Stimulated activated CD8-positive, alpha-beta memory T cell treated with anti-CD3 and anti-CD28 coated beads, Interleukin-12 subunit alpha, Interleukin-12 subunit beta, amount 100 ng/mL, for 4 hours (primary cell): ENCODE results near the gene NUP62CL.
"Not testable (repeated sequence)": the region's sequence is repeated elsewhere in the genome, so short reads cannot be mapped to it uniquely, and the experiment has no call there.

ENCODE experiments used
- DNase-seq: peaks from one replicate; pipeline ENCODE4 v3.0.0-alpha.2; 2020; ENCODE audit warnings: low read depth

NUP62CL gene, protein sequence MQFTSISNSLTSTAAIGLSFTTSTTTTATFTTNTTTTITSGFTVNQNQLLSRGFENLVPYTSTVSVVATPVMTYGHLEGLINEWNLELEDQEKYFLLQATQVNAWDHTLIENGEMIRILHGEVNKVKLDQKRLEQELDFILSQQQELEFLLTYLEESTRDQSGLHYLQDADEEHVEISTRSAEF

GRCh38 chrX:107205770-107206696 is at the start of gene NUP62CL, which contains the start of gene DNAAF6:
Gene NUP62CL, minus strand, starts transcription at chrX:107206433. Its CDS starts 31,287 bp downstream, at chrX:107175146.
Gene DNAAF6, plus strand, starts transcription at chrX:107206611. Its CDS starts 6,265 bp downstream, at chrX:107212876.
- DNase-seq: peak; percentile 27

- DNase-seq: no peak
Observed at GRCh38 chrX:107228486-107228819, 22.2 kb upstream of the NUP62CL start.

DNA sequence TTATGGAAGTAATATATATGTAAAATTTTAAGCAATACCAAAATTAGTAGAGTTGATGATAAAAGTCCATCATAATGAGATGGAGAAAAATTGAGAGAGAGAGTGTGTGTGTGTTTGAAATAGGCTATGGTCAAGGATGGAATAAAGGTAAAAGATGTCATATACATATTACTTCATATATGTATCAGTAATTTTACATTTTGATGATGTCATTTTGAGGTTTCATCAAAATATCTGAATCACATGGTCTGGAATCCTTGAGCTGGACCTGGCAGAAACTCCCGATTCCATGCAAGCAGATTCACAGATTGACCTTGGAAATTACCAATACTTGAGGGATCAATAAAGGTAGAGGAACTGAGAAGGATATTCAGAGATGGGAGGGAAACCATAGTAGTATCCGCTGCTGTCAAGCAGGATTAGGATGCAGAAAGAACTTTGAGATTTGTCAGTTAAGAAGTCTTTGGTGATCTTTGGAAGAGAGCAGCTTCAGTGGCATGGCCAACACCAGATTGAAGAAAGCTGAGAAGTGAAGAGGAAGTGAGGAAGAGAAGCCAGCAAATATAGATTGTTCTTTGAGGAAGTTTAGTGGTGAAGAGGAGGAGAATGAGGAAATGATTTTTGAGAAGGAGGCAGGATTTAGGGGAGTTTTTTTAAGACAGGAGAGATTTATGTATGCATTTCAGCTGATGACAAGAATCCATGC is 21.7 kb upstream of the NUP62CL start:
- no peak for DNase-seq

GRCh38 chrX:107226757-107227156 is 20.5 kb upstream of the NUP62CL start:
- no peak for DNase-seq

GRCh38 chrX:107213477-107213876 is 7.2 kb upstream of the NUP62CL start:
- DNase-seq: no peak

DNA sequence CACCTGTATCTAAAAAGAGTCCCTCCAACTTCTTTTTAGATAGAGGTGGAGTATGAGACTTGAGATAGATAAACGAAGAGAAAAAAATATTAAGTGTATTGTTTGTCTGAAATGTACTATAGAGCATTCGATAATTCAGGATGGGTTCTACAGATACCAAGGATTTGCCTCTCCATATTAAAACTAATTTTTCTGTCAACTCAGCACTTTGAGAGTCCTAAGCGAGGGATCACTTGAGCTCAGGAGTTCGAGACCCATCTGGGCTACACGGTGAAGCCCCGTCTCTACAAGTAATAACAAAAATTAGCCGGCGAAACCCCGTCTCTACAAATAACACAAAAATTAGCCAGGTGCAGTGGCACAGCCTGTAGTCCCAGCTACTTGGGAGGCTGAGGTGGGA is 1.7 kb upstream of the NUP62CL start:
- DNase-seq: no peak

DNA sequence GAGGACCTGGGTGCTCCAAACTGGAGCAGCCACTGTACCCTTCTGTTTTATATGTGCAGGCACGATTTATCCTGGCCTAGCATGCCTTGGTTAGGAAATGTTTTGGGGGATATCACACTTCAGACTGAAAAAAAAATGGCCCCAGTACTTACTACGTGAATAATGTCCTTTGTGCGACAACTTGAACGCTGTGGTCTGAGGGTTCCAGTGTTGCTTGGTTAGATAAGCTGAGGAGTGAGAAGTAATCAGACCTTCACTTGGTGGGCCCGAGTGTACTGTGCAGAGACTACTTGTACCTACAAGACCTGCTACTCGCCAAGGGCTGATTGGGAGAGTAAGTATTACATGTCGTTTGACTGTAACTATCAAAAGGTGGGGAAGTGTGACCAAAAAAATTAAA is 856 bp upstream of the NUP62CL start:
- no peak for DNase-seq

- DNase-seq: no peak
Observed at GRCh38 chrX:107206697-107207065, 448 bp upstream of the NUP62CL start.

DNA sequence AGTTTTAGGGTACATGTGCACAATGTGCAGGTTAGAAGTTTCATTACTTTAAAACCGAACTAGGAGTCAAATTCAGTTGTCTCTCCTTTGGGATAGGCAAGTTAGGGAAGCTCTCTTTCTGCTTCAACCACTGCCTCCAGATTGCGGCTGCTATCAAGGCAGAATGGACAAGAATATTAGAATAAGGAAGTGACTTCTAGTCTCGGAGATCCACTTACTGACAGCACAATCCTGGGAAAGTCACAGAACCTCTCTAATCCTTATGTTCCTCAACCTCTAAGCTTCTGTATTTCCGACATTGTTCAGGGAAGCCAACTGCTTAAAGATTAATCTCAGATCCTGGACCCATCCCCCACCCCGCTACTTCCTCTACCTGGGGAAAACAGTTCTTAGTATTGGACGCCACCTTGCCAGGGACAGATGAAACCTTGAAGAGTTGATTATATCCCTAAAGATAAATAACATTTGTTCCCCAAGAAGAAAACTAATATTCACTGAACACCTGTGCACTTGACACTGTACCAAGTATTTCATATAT is 2.1 kb downstream of the NUP62CL start:
- no peak for DNase-seq

- no peak for DNase-seq
Observed at GRCh38 chrX:107199491-107199890, 6.7 kb downstream of the NUP62CL start.

GRCh38 chrX:107198074-107198473 is 8.2 kb downstream of the NUP62CL start:
- DNase-seq: not testable (repeated sequence)

DNA sequence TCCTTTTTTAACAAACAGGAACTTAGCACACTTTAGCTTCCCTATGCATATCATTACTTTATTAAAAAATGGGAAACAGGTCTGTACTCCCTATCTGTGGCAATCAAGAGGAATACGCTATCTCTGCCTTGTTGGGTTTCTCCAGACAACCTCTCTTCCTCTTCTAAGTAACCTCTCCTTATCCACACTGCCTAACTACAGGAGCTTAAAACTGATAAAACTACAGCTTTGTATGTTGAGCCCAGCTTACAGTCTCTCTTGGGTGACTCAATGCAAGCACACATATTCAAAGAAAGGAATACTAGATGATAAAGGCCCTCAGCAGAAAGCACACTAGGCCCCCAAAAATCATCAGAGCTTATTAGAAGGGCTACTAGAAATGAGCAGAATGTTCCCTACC is 8.9 kb downstream of the NUP62CL start:
- DNase-seq: no peak

DNA sequence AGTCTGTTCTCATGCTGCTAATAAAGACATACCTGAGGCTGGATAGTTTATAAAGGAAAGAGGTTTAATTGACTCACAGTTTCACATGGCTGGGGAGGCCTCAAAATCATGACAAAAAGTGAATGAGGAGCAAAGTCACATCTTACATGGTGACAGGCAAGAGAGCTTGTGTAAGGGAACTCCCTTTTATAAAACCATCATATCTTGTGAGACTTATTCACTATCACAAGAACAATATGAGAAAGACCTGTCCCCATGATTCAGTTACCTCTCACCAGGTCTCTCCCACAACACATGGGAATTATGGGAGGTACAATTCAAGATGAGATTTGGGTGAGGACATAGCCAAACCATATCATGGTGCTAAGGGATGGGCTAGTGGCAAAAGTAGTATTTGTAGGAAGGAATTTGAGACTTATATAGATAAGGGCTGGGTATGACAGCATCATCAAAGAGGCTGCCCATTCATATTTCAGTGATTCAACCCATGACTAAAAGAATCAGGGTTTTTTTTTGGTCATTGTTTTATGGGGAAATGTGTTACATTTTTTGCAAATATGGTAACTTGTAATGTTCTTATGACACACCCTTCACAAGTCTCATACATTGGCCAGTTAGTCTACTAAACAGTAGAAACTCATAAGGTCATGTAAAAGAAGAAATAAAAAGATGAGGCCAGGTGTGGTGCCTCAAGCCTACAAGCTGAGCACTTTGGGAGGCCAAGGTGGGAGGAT is 34.7 kb downstream of the NUP62CL start:
- no peak for DNase-seq

GRCh38 chrX:107168712-107169111 is 37.5 kb downstream of the NUP62CL start:
- no peak for DNase-seq

- DNase-seq: no peak
Observed at GRCh38 chrX:107168257-107168656, 38.0 kb downstream of the NUP62CL start.

GRCh38 chrX:107167163-107167921 is 38.9 kb downstream of the NUP62CL start:
- no peak for DNase-seq

DNA sequence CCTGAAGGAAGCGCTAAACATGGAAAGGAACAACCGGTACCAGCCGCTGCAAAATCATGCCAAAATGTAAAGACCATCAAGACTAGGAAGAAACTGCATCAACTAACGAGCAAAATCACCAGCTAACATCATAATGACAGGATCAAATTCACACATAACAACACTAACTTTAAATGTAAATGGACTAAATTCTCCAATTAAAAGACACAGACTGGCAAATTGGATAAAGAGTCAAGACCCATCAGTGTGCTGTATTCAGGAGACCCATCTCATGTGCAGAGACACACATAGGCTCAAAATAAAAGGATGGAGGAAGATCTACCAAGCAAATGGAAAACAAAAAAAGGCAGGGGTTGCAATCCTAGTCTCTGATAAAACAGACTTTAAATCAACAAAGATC is 48.6 kb downstream of the NUP62CL start:
- not testable (repeated sequence) for DNase-seq

DNA sequence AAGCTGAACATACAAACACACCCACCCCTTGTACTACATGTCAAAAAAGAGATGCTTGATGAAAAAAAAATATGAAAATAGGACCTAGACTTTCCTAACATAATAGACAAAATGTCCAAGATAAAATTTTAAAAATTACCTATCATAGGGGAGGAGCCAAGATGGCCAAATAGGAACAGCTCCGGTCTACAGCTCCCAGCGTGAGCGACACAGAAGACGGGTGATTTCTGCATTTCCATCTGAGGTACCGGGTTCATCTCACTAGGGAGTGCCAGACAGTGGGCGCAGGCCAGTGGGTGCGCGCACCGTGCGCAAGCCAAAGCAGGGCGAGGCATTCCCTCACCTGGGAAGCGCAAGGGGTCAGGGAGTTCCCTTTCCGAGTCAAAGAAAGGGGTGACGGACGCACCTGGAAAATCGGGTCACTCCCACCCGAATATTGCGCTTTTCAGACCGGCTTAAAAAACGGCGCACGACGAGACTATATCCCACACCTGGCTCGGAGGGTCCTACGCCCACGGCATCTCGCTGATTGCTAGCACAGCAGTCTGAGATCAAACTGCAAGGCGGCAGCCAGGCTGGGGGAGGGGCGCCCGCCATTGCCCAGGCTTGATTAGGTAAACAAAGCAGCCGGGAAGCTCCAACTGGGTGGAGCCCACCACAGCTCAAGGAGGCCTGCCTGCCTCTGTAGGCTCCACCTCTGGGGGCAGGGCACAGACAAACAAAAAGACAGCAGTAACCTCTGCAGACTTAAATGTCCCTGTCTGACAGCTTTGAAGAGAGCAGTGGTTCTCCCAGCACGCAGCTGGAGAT is 50.4 kb downstream of the NUP62CL start:
- DNase-seq: not testable (repeated sequence)

GRCh38 chrX:107154787-107155620 is 51.2 kb downstream of the NUP62CL start:
- no peak for DNase-seq
